SIG-M5 treated with dmso at 0.1 percent for 504 hours (cell line): ENCODE results near the gene SNAPIN.

Experiments
- DNase-seq: peaks from one replicate; lab custom pipeline; 2025; ENCODE audit not compliant: unreplicated experiment; lab: John Stamatoyannopoulos, UW

SNAPIN gene

GRCh38 chr1:153677718-153678518, 19.4 kb downstream of the SNAPIN start:
- DNase-seq: peak; percentile 54

GRCh38 chr1:153678519-153679336, 20.2 kb downstream of the SNAPIN start, which contains the start of gene NPR1:
TSS of gene NPR1 (plus strand) at chr1:153678688. CDS start at chr1:153679109, 421 bp downstream.
- no peak for DNase-seq

- no peak for DNase-seq
These were observed 21.0 kb downstream of the SNAPIN start for GRCh38 chr1:153679337-153680119.

- DNase-seq: no peak
These were observed 21.6 kb downstream of the SNAPIN start for GRCh38 chr1:153680120-153680403.

- no peak for DNase-seq
These were observed 24.2 kb downstream of the SNAPIN start for GRCh38 chr1:153682730-153683129.

- no peak for DNase-seq
These were observed 25.4 kb downstream of the SNAPIN start for GRCh38 chr1:153683854-153684253.

GRCh38 chr1:153684892-153685291, 26.4 kb downstream of the SNAPIN start:
- no peak for DNase-seq

GRCh38 chr1:153685544-153686340, 27.2 kb downstream of the SNAPIN start:
- no peak for DNase-seq

GRCh38 chr1:153687346-153688125, 29.0 kb downstream of the SNAPIN start:
- DNase-seq: no peak

GRCh38 chr1:153688276-153688675, 29.8 kb downstream of the SNAPIN start:
- DNase-seq: no peak

- no peak for DNase-seq
These were observed 30.3 kb downstream of the SNAPIN start for GRCh38 chr1:153688736-153689328.

- no peak for DNase-seq
These were observed 35.0 kb downstream of the SNAPIN start for GRCh38 chr1:153693466-153693865.

- no peak for DNase-seq
These were observed 38.2 kb downstream of the SNAPIN start for GRCh38 chr1:153696741-153697140.

- no peak for DNase-seq
These were observed 38.9 kb downstream of the SNAPIN start for GRCh38 chr1:153697191-153698019.

- DNase-seq: no peak
These were observed 39.8 kb downstream of the SNAPIN start for GRCh38 chr1:153698020-153698922.

- DNase-seq: no peak
These were observed 40.6 kb downstream of the SNAPIN start for GRCh38 chr1:153698923-153699714.

- DNase-seq: no peak
These were observed 41.3 kb downstream of the SNAPIN start for GRCh38 chr1:153699768-153700167.
